Mucosa of gallbladder (tissue), 1 donor: Measurements from ENCODE around the gene AMOTL1. TPM values are rescaled to one million over a fixed set of nuclear protein-coding genes. Genes with fewer than 3 reads are reported as not detected.

Experiments used
- DNase-seq: peaks from one replicate; pipeline ENCODE4 v3.0.0-alpha.2; 2020; ENCODE audit warnings: low spot score
- total RNA-seq: library from RNA; stranded (reverse); gene quantifications from one replicate; pipeline ENCODE4 v1.2.1, GENCODE V29; 2021
- donor health status: DM: no; HTN: no; CAD: no.

Gene AMOTL1
- total RNA-seq, 1 donor from 2014 or later = 54.3 TPM

DNA sequence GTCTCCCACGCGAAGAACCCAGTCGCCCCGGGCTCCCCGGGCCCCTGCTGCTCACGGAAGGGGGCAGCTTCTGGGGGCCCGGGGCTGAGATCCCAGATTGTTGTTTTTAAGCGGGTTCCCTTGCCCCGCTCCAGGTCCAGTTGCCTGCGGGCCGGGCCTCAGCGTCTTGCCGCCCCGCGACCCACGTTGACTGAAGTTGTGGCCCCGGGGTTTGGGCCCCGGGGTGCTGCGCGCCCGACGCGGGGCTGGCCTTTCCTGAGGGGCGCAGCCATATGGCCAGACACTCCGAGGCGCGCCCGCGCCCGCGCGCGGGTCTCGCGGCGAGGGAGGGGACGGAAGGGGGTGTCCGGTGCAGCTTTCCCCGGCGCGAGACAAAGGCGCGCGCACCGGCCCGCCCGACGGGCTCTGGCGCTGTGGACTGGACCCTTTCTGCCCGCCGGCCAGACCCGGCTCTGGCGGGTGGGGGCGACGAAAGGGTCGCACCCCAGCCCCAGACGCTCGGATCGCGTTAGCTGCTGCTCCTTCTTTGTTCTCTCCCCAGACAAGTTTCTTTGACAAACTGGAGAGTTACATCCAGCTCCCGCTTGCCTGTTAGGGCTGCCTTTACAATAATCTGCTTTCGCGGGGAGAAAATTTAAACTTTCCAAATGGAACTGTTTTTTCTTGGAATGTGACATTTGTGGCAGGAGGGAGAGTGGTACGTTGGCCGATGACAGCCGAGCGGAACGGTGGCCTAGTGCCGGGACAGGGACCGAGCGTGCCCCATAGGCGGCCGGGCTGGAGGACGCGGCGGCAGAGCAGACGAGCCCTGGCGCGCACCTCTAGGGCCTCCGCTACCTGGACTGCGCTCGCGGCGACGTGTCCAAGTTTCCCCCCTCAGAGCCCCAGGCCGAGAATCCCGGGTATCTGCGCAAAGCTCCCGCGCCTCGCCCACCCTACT is 716 bp downstream of the AMOTL1 start:
- no peak for DNase-seq

GRCh38 chr11:94769880-94770279 is 1.7 kb downstream of the AMOTL1 start:
- no peak for DNase-seq

DNA sequence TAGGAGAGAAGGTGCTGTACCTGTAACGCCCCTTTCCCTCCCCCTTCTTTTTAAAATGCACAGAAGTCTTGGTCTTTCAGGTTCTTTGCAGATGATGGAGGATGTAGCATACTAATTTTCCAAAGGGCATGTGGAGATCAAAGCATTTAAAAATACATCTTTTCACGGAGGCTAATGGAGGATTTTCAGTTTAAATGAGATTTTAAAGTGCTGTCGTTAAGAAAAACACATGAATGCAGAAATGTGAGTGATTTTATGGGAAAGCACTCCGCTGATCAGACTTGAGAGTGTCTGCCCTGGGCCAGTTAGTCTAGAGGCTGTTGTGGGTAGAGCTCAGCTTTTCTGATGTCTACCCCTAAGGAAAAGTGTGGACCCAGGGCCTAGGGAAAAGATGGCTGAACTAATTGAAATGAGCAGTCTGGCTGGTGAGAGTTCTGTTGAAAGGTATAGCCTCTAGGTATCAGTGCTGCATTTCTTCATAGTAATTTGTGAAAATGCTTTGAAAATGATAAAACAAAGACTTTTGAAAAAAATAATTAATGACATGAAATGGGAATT is 2.5 kb downstream of the AMOTL1 start:
- DNase-seq = no peak

DNA sequence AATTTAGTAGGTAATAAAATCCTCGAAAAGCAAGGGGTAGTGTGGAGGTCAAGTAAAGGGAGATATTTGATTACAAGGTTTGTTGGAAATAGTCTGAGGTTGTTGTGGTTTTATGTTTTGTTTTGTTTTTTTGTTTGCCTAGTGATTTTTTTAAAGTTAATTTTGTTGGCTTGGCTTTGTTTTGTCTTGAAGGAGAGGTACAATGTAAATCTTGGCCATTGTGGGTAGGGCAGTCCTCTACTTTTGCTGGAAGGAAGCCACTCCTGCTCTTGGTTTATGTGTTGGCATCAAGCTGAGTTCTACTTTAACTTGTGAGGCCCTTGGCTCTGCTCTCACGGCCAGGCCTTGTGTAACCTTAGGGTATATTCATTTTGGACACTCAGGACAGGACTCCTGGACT is 3.2 kb downstream of the AMOTL1 start:
- DNase-seq = no peak

DNA sequence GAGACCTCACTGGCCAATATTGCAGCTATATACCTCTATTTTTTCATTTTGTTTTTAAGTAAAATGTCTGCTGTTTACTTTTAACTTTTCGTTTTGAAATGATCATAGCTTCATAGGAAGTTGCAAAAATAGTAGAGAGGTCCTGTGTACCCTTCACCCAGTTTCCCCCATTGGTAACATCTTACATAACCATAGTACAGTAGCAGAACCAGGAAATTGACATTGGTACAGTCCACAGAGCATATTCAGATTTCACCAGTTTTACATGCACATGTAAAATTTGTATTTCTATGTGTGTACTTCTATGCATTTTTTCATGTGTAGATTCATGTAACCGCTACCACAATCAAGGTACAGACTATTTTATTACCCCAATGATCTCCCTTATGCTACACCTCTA is 3.8 kb downstream of the AMOTL1 start:
- no peak for DNase-seq

DNA sequence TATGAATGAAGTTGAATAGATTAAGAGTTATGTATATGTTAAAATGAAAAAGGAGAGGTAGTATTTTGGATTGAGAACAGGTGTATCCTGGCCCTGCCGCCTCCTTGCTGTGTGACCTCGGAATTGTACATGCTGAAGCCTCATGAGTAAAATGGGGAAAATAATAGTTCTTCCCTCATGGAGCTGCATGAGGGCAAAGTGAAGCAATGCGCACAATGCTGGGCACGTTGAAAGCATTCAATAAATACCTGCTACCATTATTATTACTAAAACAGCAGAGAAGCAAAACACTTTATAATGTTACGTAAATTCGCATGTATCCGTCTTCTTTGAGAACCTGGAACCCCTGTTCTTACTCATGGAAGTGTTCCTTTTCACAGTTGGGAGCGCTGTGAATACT is 5.7 kb downstream of the AMOTL1 start:
- DNase-seq = no peak

DNA sequence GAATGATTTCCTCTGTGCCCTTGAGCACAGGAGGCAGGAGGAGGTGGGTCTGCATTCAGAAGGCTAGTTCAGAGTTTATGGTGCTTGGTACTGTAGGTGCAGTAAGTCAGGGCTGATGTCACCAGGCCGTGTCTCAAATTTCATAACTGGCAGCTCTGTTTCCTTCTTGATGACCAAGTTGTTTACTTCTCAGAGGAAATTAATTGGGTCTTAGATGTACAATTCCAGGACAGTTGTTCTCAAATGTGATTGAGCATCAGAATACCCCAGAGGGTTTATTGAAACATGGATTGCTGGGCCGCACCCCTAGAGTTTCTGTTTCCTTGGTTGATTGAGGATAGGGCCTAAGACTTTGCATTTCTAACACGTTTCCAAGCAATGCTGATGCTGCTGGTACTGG is 6.2 kb downstream of the AMOTL1 start:
- no peak for DNase-seq

DNA sequence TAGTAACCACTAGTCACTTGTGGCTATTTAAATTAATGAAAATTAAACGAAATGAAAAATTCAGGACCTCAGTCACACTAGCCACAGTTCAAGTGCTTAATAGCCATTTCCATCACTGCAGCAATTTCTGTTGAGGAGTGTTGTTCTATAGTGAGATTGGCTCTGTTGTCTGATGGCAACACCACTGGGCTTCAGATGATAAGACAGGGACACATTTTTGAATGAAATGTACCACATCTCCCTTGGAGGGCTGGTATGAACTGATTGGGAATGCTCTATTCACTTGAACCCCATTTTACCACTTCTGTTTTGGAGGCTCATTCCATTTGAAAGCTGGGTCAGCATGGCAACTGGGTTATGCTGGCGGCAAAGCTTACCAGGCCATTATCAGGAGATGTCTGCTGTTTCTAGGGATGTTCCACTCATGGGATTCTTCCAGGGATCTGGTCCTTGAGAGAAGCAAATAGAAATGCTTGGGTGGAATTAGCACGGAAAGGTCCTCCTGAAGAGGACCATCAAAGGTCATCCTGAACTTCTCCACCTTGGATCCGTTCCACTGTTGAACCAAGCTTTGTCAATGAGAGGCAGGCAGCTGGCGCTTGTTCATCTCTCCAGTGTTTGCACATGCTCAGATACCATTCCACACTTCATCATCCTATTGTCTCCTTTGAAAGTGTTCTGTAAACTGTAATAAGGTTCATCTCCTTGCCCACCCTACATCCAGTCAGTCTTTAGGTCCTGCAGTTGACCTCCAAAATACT is 7.6 kb downstream of the AMOTL1 start:
- DNase-seq = no peak

- no peak for DNase-seq
These were observed 8.5 kb downstream of the AMOTL1 start for GRCh38 chr11:94776351-94777321.

- no peak for DNase-seq
These were observed 12.3 kb downstream of the AMOTL1 start for GRCh38 chr11:94780432-94780831.

GRCh38 chr11:94781837-94782236 is 13.7 kb downstream of the AMOTL1 start:
- DNase-seq = no peak

GRCh38 chr11:94782446-94782845 is 14.3 kb downstream of the AMOTL1 start:
- no peak for DNase-seq

- DNase-seq = no peak
These were observed 16.7 kb downstream of the AMOTL1 start for GRCh38 chr11:94784884-94785283.

DNA sequence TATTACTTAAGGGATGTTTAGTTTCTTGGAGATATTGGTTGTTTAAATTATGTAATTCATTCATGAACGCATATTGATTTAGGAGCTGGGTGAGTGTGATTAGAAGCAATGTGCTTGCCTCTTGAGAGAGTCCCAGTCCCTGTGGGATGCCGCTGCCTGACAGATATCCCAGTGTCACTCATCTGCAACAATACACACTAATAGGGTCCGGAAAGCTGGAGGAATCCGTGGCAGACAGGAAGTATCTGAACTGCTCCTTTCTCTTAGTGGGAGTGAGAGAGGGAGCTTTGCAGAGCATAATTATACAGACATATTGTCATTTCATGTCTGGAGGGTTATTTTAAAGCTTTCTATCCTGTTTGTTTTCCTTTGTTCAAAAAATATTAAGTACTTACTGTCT is 17.4 kb downstream of the AMOTL1 start:
- no peak for DNase-seq

DNA sequence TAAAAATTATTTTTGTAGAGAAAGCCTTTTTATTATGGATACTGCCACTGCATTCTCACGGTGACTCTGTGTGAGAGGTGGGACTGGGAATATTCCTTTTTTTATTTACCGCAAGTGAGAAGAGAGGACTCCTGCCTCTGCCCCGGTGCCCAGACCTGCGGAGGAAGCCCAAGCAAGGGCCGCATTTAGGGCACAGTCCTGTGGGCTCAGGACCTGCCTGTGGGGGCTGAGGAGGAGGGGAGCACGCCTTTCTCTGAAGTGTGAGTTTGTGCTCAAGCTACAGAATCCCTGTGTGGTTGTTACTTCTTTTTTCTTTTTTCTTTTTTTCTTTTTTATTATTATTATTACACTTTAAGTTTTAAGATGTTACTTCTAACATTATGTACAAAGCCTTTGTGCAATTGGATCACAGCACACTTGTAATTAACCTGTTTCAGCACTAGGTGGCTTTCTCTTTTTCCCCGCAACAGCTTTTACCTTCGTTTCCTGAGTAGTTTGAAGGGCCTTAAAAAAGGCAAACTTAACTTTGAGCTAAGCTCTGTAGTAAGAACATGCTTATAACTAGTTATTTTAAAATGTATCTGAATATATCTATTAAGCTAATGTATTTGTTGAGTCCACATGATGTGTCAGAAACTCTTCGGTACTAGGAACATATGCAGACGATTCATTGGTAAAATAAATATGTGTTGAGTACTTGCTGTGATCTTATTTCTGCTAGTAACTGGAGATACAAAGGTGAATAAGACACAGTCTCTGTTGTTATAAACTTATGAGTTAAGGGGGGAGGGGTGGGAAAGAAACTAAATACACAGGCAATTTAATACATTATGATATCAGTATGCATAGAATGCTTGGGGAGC is 18.3 kb downstream of the AMOTL1 start:
- DNase-seq = no peak

- no peak for DNase-seq
These were observed 19.6 kb downstream of the AMOTL1 start for GRCh38 chr11:94787801-94788200.

DNA sequence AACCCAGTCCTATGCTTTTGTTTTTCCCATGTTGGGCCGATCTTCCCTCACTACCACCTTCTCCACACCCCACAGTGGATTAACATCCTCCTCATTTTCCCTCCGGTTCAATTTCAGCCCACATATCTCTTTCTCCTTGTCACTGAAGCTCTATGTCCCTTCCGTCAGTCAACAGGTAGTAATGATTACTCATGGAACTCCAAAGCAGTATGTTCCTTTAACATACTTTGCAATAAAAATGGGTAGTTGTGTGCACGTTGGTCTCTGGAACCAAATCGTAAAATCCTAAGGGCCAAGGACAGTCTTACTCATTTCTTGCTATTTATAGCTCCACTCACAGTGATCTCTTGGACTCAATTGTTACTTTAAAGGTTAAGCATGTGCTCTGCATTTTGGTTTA is 20.2 kb downstream of the AMOTL1 start:
- DNase-seq = no peak

DNA sequence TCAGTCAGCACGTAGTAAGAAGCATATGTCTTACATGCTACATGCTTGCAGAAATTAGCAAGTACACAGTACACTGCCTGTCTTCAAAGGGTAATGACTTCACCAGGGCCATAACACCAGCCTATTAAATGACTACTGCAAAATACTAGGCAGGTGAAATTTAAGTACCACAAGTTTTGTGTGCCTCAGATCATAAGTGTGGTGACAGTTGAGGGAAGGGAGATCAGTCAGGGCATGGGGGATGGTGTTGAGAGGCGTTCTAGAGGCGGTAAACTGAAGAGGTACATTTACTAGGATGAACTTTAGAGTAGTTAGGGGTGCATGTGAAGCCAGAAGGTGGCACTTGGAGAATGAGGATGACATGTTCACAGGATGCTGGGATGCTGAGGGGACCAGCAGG is 22.0 kb downstream of the AMOTL1 start:
- no peak for DNase-seq

- DNase-seq = no peak
These were observed 22.6 kb downstream of the AMOTL1 start for GRCh38 chr11:94790661-94791180.

- DNase-seq = no peak
These were observed 23.2 kb downstream of the AMOTL1 start for GRCh38 chr11:94791216-94791889.
